ENCODE data around the gene LBR.

Gene LBR

DNA sequence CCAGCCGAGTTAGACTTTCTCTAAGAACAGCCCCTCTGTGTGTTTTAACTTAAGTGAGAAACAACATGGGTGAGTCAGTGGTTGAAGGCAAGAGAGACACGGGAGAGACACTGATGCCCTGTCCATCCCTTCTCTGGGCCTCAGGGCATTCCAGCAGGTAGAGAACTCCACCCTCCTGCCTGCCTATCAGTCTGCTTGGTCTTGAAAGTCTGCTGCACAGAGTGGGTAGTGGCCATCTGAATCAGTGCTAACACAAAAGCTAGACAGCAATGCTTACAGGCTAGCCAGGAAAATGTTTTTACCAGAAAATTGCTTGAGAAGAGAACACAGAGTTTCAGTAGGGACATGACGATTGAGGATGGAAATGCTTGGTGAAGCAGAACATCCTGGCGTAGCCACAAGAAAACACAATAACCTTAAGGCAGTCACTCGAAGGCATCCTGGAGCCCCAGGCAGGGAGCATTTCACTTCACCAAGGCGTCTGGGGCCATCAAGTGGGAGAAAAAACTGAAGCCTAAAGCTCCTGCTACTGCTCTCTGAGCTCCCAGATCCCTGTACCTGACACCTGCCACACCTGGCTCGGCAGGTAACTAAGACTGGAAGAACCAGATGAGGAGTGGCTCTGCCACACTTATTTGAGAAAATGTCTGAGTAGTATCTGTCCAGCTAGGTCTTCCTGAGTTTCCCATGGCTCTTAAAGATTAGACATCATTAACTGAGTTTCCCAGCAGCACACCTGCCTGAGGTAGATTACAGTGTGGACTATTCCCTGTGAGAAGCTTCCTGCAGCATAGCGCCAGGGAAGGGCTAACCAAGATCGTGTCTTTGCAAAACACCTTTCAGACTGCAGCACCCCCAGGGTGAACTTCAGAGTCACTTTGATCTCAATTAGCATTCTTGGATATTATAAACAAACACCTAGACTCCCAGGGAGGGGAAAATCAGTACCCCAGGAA, 18.1 kb upstream of the LBR start:
- DNase-seq (ENCODE audit: low read depth), result no peak

- DNase-seq (ENCODE audit: low read depth), result no peak
Measured at GRCh38 chr1:225442123-225442505, 14.3 kb upstream of the LBR start.

GRCh38 chr1:225441314-225442122, 13.7 kb upstream of the LBR start:
- DNase-seq (ENCODE audit: low read depth), result no peak

GRCh38 chr1:225440380-225441221, 12.8 kb upstream of the LBR start:
- no peak for DNase-seq (ENCODE audit: low read depth)

- no peak for DNase-seq (ENCODE audit: low read depth)
Measured at GRCh38 chr1:225437710-225438437, 10.0 kb upstream of the LBR start.

DNA sequence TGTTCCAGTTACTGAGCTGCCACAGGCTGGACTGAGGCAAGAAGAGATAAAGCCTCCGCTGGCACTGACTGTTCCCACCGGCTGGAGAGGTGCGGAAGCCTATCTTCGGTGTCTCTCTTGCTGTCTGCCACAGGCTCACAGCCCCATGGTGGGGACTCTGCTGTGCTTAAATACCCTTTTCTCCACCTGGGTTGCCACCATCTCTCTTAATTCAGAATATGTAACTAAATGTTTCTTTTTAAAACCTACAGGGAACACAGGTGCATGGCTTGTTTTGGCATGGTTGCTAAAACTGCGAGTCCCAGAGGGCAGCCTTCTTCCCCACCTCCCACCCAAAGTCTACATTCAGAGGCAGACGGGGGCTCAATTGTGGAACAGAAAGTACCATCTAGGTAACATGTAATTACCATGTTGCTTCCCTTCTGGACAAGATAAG, 8.1 kb upstream of the LBR start:
- no peak for DNase-seq (ENCODE audit: low read depth)

DNA sequence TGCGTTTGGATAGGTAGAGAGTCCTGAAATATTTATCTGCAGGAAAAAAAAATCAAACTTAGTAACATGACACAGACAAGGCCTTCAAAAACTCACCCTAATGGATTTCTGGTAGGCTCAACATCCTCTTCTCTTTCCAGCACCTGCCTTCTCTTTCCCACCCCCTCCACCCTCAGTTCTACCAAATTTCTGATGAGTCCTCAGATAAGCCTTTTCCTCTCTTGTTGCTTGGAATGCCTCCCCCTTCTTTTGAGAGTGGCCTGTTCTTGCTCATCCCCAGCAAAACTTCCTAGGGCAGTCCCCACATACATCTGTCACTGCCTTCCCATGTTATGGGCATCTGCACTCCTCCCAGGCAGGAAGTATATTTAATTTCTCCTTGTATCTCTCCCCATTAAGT, 7.6 kb upstream of the LBR start:
- DNase-seq (ENCODE audit: low read depth), result no peak

- DNase-seq (ENCODE audit: low read depth), result no peak
Measured at GRCh38 chr1:225435076-225435475, 7.2 kb upstream of the LBR start.

GRCh38 chr1:225434046-225434445, 6.2 kb upstream of the LBR start:
- DNase-seq (ENCODE audit: low read depth), result no peak

DNA sequence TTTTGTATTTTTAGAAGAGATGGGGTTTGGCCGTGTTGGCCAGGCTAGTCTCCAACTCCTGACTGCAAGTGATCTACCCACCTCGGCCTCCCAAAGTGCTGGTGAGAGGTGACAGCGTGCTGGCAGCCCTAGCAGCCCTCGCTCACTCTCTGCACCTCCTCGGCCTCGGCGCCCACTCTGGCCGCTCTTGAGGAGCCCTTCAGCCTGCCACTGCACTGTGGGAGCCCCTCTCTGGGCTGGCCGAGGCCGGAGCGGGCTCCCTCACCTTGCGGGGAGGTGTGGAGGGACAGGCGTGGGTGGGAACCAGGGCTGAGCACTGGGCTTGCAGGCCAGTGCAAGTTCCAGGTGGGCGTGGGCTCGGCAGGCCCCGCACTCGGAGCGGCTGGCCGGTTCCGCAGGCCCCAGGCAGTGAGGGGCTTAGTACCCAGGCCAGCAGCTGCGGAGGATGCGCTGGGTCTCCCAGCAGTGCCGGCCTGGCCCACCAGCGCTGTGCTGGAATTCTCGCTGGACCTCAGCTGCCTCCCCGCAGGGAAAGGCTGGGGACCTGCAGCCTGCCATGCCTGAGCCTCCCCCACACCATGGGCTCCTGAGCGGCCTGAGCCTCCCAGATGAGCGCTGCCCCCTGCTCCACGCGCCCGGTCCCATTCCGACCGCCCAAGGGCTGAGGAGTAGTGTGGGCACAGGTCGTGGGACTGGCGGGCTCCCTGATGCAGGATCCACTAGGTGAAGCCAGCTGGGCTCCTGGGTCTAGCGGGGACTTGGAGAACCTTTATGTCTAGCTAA, 3.4 kb upstream of the LBR start:
- DNase-seq (ENCODE audit: low read depth), result no peak

- DNase-seq (ENCODE audit: low read depth), result no peak
Measured at GRCh38 chr1:225430301-225430700, 2.5 kb upstream of the LBR start.

DNA sequence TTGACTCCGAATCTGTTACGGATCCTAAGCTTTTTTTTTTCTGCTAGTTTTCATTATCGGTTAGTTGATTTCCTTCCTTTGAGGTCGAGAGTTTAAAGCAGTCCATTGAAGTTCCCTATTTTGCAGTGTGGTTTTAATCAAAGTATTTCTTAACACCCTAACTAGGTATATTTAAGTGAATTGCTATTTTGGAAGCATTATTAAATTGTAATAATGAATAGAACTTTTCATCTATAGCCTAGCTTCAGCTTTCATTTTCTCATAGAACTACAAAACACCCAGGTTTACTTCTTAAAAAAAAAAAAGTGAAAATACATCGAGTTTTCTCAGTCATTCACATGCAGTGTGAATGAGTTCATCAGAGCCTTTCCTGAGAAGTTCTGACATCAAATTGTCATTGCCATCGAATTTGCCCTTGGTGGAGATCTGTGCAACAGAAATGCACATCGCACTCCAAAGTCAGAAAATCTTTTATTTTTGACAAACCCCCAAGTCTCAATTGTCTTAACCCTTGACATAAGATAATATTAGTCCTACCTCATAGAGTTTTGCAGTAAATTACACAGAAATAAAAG, 1.1 kb upstream of the LBR start:
- no peak for DNase-seq (ENCODE audit: low read depth)

- peak; percentile 86 for DNase-seq (ENCODE audit: low read depth)
Measured at GRCh38 chr1:225428068-225428880, 436 bp upstream of the LBR start.

DNA sequence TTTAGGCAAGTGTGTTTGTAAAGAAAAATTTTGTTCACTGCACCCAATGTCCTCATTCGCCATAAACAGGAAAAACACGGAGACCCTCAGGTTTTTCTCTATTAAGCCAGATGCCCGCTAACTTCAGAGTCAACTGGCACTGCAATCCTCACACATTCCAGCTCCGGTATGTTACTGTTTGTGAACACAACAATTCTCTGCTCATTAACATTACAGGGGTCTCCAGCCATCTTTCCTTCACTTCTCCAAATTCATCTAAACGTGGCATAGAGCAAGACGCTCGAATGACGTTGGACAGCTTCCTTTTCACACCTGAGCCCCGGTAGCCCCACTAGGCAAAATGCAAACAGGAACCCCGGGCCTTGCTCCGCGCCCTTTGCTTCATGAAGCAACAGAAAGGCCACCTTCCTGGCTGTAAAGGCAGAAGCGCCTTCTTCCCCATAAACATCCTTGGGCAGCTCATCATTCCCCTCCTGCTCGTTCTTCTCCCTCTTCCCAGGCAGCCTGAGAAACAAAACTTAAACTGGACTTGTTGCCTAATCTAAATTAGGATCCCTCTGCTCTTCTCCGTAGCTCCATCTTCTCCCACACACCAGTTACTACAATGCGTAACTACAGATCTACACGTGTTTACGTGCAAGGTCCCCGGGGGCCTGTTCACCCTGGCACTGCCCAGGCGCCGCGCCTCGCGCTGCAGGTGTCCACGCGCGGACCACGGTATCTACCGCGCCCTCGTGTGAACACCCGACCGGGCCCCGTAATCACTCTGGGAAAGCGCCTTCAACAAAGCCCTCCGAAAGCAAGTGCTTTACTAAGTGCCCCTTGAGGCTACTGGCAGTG, 1.2 kb downstream of the LBR start:
- DNase-seq (ENCODE audit: low read depth), result peak; percentile 7

GRCh38 chr1:225425201-225425786, 2.5 kb downstream of the LBR start:
- no peak for DNase-seq (ENCODE audit: low read depth)

GRCh38 chr1:225424562-225425200, 3.2 kb downstream of the LBR start:
- no peak for DNase-seq (ENCODE audit: low read depth)

DNA sequence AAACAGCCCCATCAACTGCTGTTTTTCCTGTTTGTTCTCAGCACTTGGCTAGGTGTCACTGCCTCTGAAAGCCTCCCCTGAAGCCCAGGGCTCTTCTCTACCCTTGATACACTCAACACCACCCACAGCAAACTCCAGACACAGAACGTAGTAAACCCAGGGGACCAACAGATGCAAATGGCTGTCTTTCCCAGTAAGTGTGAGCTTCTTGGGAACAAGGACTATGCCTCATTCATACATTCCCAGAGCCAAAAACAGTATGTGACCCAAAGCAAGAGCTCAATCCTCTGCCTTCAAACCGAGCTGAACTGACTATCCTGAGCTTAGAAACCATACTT, 4.4 kb downstream of the LBR start:
- DNase-seq (ENCODE audit: low read depth), result no peak
